Panc1 (cell line): Measurements from ENCODE around the gene VWA8. TPM values are rescaled to one million over a fixed set of nuclear protein-coding genes. Genes with fewer than 3 reads are reported as not detected.

Experiments
- ATAC-seq: fragments of 200-7000 bp; cut with Tn5 transposase; 2 replicates; pipeline ENCODE4 v1.9.1; 2020; ENCODE audit warnings: mild to moderate bottlenecking, moderate library complexity
- BruUV-seq: library from RNA; stranded (reverse); fragments of 400-500 nt; replicated peaks from 2 replicates; lab custom pipeline; 2021; lab: Mats Ljungman, UMichigan
- CTCF ChIA-PET: fragments of 300-600 bp; sonication (Branson Sonifier 250); formaldehyde crosslinking; loops from one replicate; lab custom pipeline; 2022; ENCODE audit warnings: antibody characterized with exemption; lab: Charles Lee
- POLR2A ChIA-PET: fragments of 300-600 bp; sonication (Branson Sonifier 250); formaldehyde crosslinking; loops from one replicate; lab custom pipeline; 2022; ENCODE audit warnings: antibody characterized with exemption; lab: Charles Lee
- DNase-seq: peaks from one replicate; pipeline ENCODE4 v3.0.0-alpha.2; 2010; ENCODE audit warnings: low read depth, low spot score
- H3K27ac ChIP-seq: 2 replicates; pipeline ENCODE4 v1.5.1; 2011; ENCODE audit warnings: mild to moderate bottlenecking, low read length, inconsistent platforms
- H3K27me3 ChIP-seq: fragments of 200-500 bp; sonication (Bioruptor generic); 2 replicates; pipeline ENCODE4 v1.6.0; 2014; ENCODE audit warnings: low read length, inconsistent platforms; ENCODE audit not compliant: control insufficient read depth, insufficient read depth
- H3K36me3 ChIP-seq: fragments of 200-500 bp; sonication (Bioruptor generic); 2 replicates; pipeline ENCODE4 v1.5.1; 2014; ENCODE audit warnings: inconsistent platforms, mild to moderate bottlenecking, low read length, moderate library complexity; ENCODE audit not compliant: control insufficient read depth, insufficient read depth
- H3K4me1 ChIP-seq: 2 replicates; pipeline ENCODE4 v1.5.1; 2011; ENCODE audit warnings: inconsistent platforms, mild to moderate bottlenecking, low read length, moderate library complexity; ENCODE audit not compliant: control insufficient read depth, insufficient read depth
- H3K4me3 ChIP-seq, 2 experiments: 2 replicates each; pipeline ENCODE4 v1.5.1; 2011 to 2012; ENCODE audit warnings: low read depth in 2 of 2, low read length in 2 of 2, mild to moderate bottlenecking in 2 of 2, inconsistent platforms in 1 of 2, moderate library complexity in 1 of 2
- H3K9me3 ChIP-seq: fragments of 200-500 bp; sonication (Bioruptor generic); 2 replicates; pipeline ENCODE4 v1.5.1; 2014; ENCODE audit warnings: low read depth, mild to moderate bottlenecking, inconsistent platforms, low read length, moderate library complexity; ENCODE audit not compliant: control insufficient read depth, insufficient read depth
- POLR2AphosphoS5 ChIP-seq: IDR thresholded peaks from 2 replicates; pipeline ENCODE4 v1.6.1; 2012; ENCODE audit warnings: mild to moderate bottlenecking, low read depth, low read length, moderate library complexity
- SIN3A ChIP-seq: IDR thresholded peaks from 2 replicates; pipeline ENCODE4 v1.6.1; 2012; ENCODE audit warnings: low read depth, mild to moderate bottlenecking, low read length, moderate library complexity, borderline replicate concordance; ENCODE audit not compliant: insufficient read depth
- TCF7L2 ChIP-seq: IDR thresholded peaks from 2 replicates; pipeline ENCODE4 v1.6.1; 2011; ENCODE audit warnings: mild to moderate bottlenecking, low read depth, low read length, inconsistent platforms
- in situ Hi-C: cut with HindIII; loops from 2 replicates; pipeline ENCODE4 v1.10.0; 2016; ENCODE audit warnings: low sequenced_read_pairs, low pct_unique_long_range_greater_than_20kb
- intact Hi-C: fragments of 100-400 bp; cut with micrococcal nuclease; formaldehyde crosslinking; loops from one replicate; pipeline ENCODE4 v1.10.0; 2022; ENCODE audit not compliant: unreplicated experiment
- total RNA-seq: library from RNA; stranded (reverse); gene quantifications from one replicate; pipeline ENCODE4 v1.2.1, GENCODE V29; 2021; ENCODE audit not compliant: unreplicated experiment
- TF ChIP-seq, protein P1 (sequence below): fragments of 450-650 bp; IDR thresholded peaks from 2 replicates; pipeline ENCODE4 v1.5.1; 2017; ENCODE audit warnings: mild to moderate bottlenecking
- TF ChIP-seq, protein P2 (sequence below), 2 experiments: IDR thresholded peaks; 2 replicates each; pipeline ENCODE4 v1.6.1; 2011 to 2012; ENCODE audit warnings: low read depth in 2 of 2, control low read depth in 1 of 2, low read length in 1 of 2, mild to moderate bottlenecking in 1 of 2, moderate library complexity in 1 of 2; ENCODE audit not compliant: insufficient read depth in 1 of 2

Gene VWA8
- total RNA-seq, 1 experiment from 2014 or later = 11.2 TPM

DNA sequence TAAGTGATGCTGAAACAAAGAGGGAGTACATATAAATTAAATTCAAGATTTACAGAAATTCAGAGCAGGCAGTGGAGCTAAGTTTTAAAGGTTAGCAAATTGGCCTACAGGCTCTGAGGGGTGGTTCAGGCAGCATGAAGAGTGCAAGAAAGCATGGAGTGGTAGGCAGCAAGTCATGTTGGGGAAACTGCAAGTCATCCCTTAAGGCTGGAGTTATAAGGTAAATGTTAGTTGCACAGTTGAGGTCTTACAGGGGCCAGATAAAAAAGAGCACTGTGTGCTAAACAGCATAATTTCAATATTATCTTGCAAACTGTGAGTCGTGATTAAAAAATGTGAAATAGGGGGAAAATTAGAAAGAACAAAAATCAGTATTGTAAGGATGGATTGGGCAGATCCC, 106.2 kb downstream of the VWA8 start:
- no peak for TF ChIP-seq TCF7L2
- TF ChIP-seq POLR2AphosphoS5 = no peak
- TF ChIP-seq, protein P1, sequence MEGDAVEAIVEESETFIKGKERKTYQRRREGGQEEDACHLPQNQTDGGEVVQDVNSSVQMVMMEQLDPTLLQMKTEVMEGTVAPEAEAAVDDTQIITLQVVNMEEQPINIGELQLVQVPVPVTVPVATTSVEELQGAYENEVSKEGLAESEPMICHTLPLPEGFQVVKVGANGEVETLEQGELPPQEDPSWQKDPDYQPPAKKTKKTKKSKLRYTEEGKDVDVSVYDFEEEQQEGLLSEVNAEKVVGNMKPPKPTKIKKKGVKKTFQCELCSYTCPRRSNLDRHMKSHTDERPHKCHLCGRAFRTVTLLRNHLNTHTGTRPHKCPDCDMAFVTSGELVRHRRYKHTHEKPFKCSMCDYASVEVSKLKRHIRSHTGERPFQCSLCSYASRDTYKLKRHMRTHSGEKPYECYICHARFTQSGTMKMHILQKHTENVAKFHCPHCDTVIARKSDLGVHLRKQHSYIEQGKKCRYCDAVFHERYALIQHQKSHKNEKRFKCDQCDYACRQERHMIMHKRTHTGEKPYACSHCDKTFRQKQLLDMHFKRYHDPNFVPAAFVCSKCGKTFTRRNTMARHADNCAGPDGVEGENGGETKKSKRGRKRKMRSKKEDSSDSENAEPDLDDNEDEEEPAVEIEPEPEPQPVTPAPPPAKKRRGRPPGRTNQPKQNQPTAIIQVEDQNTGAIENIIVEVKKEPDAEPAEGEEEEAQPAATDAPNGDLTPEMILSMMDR = no peak
- TF ChIP-seq, protein P2, sequence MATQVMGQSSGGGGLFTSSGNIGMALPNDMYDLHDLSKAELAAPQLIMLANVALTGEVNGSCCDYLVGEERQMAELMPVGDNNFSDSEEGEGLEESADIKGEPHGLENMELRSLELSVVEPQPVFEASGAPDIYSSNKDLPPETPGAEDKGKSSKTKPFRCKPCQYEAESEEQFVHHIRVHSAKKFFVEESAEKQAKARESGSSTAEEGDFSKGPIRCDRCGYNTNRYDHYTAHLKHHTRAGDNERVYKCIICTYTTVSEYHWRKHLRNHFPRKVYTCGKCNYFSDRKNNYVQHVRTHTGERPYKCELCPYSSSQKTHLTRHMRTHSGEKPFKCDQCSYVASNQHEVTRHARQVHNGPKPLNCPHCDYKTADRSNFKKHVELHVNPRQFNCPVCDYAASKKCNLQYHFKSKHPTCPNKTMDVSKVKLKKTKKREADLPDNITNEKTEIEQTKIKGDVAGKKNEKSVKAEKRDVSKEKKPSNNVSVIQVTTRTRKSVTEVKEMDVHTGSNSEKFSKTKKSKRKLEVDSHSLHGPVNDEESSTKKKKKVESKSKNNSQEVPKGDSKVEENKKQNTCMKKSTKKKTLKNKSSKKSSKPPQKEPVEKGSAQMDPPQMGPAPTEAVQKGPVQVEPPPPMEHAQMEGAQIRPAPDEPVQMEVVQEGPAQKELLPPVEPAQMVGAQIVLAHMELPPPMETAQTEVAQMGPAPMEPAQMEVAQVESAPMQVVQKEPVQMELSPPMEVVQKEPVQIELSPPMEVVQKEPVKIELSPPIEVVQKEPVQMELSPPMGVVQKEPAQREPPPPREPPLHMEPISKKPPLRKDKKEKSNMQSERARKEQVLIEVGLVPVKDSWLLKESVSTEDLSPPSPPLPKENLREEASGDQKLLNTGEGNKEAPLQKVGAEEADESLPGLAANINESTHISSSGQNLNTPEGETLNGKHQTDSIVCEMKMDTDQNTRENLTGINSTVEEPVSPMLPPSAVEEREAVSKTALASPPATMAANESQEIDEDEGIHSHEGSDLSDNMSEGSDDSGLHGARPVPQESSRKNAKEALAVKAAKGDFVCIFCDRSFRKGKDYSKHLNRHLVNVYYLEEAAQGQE (IDR thresholded peaks at IDR 0.05; ENCODE audit: insufficient read depth in 1 of 2, low read depth in 2 of 2, low read length in 1 of 2) = no peak
- no peak for TF ChIP-seq SIN3A
- ChIA-PET CTCF (no interaction called here), POLR2A (no interaction called here)
- BruUV-seq = no TSS peak
- DNase-seq (no peak), ATAC-seq (no peak)
- Histone ChIP-seq H3K27me3 (no peaks in the 10 kb centered on the region), H3K36me3 (no peaks in the 10 kb centered on the region), H3K4me3 (no peak overlapping the region), H3K27ac (no peak overlapping the region), H3K4me1 (no peaks in the 10 kb centered on the region), H3K9me3 (no peaks in the 10 kb centered on the region)
- in situ Hi-C loops = no loop called here
- intact Hi-C loops = no loop called here

DNA sequence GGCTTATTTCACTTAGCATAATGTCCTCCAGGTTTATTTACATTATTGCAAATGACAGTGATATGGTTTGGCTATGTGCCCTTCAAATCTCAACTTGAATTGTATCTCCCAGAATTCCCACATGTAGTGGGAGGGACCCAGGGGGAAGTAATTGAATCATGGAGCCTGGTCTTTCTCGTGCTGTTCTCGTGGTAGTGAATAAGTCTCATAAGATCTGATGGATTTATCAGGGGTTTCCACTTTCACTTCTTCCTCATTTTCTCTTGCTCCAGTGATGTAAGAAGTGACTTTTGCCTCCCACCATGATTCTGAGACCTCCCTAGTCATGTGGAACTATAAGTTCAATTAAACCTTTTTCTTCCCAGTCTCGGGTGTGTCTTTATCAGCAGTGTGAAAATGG, 109.6 kb downstream of the VWA8 start:
- no TSS peak for BruUV-seq
- Histone ChIP-seq H3K27me3 (no peaks in the 10 kb centered on the region), H3K9me3 (no peaks in the 10 kb centered on the region), H3K4me1 (no peaks in the 10 kb centered on the region), H3K36me3 (no peaks in the 10 kb centered on the region), H3K4me3 (no peak overlapping the region), H3K27ac (no peak overlapping the region)
- ChIA-PET CTCF (no interaction called here), POLR2A (no interaction called here)
- intact Hi-C loops (no loop called here), in situ Hi-C loops (no loop called here)
- no peak for ATAC-seq
- no peak for DNase-seq
- TF ChIP-seq, protein P1 = no peak
- TF ChIP-seq SIN3A (no peak), POLR2AphosphoS5 (no peak), TCF7L2 (no peak)
- TF ChIP-seq, protein P2 (IDR thresholded peaks at IDR 0.05; ENCODE audit: insufficient read depth in 1 of 2, low read depth in 2 of 2, low read length in 1 of 2) = no peak
